ENCODE data around the gene FKBP1B.
"Not testable (repeated sequence)": the region's sequence is repeated elsewhere in the genome, so short reads cannot be mapped to it uniquely, and the experiment has no call there.

The FKBP1B gene

GRCh38 chr2:24058564-24059271 is 9.2 kb downstream of the FKBP1B start:
- DNase-seq (ENCODE audit: low read depth in 2 of 3, low spot score in 2 of 3), result no peak

- no peak for DNase-seq (ENCODE audit: low read depth in 2 of 3, low spot score in 2 of 3)
Measured at GRCh38 chr2:24065341-24065740, 15.8 kb downstream of the FKBP1B start.

- no peak for DNase-seq (ENCODE audit: low read depth in 2 of 3, low spot score in 2 of 3)
Measured at GRCh38 chr2:24072259-24072658, 22.7 kb downstream of the FKBP1B start.

GRCh38 chr2:24073816-24074215 is 24.3 kb downstream of the FKBP1B start:
- no peak for DNase-seq (ENCODE audit: low read depth in 2 of 3, low spot score in 2 of 3)

GRCh38 chr2:24075259-24075658 is 25.7 kb downstream of the FKBP1B start:
- DNase-seq (ENCODE audit: low read depth in 2 of 3, low spot score in 2 of 3), result no peak

- peak; percentile 95 to 98 (median 96) for DNase-seq (ENCODE audit: low read depth in 2 of 3, low spot score in 2 of 3)
Measured at GRCh38 chr2:24075915-24076848, 26.6 kb downstream of the FKBP1B start, which contains the start of gene SF3B6. Gene SF3B6 (minus strand): TSS chr2:24076326. CDS start chr2:24076229, 97 bp downstream.

- peak in 1 of 3 experiments; percentile 21 for DNase-seq (ENCODE audit: low read depth in 2 of 3, low spot score in 2 of 3)
Measured at GRCh38 chr2:24076849-24077534, 27.5 kb downstream of the FKBP1B start.

- no peak for DNase-seq (ENCODE audit: low read depth in 2 of 3, low spot score in 2 of 3)
Measured at GRCh38 chr2:24077535-24077877, 28.0 kb downstream of the FKBP1B start.

- DNase-seq (ENCODE audit: low read depth in 2 of 3, low spot score in 2 of 3), result no peak
Measured at GRCh38 chr2:24077879-24078278, 28.3 kb downstream of the FKBP1B start.

- DNase-seq (ENCODE audit: low read depth in 2 of 3, low spot score in 2 of 3), result no peak
Measured at GRCh38 chr2:24080701-24081100, 31.2 kb downstream of the FKBP1B start.

GRCh38 chr2:24082787-24083566 is 33.4 kb downstream of the FKBP1B start:
- DNase-seq (ENCODE audit: low read depth in 2 of 3, low spot score in 2 of 3), result no peak

GRCh38 chr2:24083567-24084385 is 34.2 kb downstream of the FKBP1B start:
- DNase-seq (ENCODE audit: low read depth in 2 of 3, low spot score in 2 of 3), result peak in 1 of 3 experiments; percentile 16

GRCh38 chr2:24084386-24085199 is 35.1 kb downstream of the FKBP1B start, which contains the start of gene TP53I3:
Gene TP53I3 (minus strand): TSS chr2:24084834. CDS start chr2:24084326, 508 bp downstream.
- DNase-seq (ENCODE audit: low read depth in 2 of 3, low spot score in 2 of 3), result peak; percentile 70 to 81 (median 74)

- no peak for DNase-seq (ENCODE audit: low read depth in 2 of 3, low spot score in 2 of 3)
Measured at GRCh38 chr2:24085200-24085489, 35.6 kb downstream of the FKBP1B start.

GRCh38 chr2:24086241-24086640 is 36.7 kb downstream of the FKBP1B start:
- DNase-seq (ENCODE audit: low read depth in 2 of 3, low spot score in 2 of 3), result no peak

GRCh38 chr2:24087032-24087431 is 37.5 kb downstream of the FKBP1B start:
- DNase-seq (ENCODE audit: low read depth in 2 of 3, low spot score in 2 of 3), result no peak

GRCh38 chr2:24088821-24089359 is 39.3 kb downstream of the FKBP1B start:
- DNase-seq (ENCODE audit: low read depth in 2 of 3, low spot score in 2 of 3), result no peak

GRCh38 chr2:24093270-24093669 is 43.7 kb downstream of the FKBP1B start:
- not testable (repeated sequence) for DNase-seq (ENCODE audit: low read depth in 2 of 3, low spot score in 2 of 3)

GRCh38 chr2:24095171-24095677 is 45.7 kb downstream of the FKBP1B start:
- DNase-seq (ENCODE audit: low read depth in 2 of 3, low spot score in 2 of 3), result not testable (repeated sequence)

Data from activated CD8-positive, alpha-beta memory T cell treated with anti-CD3 and anti-CD28 coated beads for 48 hours (primary cell).